ENCODE results near the gene NRP2. TPM values are rescaled to one million over a fixed set of nuclear protein-coding genes. Genes with fewer than 3 reads are reported as not detected.

NRP2 gene
- total and polyA plus RNA-seq, 4 donors = 3.8 to 17.7 (median 12.2) TPM

DNA sequence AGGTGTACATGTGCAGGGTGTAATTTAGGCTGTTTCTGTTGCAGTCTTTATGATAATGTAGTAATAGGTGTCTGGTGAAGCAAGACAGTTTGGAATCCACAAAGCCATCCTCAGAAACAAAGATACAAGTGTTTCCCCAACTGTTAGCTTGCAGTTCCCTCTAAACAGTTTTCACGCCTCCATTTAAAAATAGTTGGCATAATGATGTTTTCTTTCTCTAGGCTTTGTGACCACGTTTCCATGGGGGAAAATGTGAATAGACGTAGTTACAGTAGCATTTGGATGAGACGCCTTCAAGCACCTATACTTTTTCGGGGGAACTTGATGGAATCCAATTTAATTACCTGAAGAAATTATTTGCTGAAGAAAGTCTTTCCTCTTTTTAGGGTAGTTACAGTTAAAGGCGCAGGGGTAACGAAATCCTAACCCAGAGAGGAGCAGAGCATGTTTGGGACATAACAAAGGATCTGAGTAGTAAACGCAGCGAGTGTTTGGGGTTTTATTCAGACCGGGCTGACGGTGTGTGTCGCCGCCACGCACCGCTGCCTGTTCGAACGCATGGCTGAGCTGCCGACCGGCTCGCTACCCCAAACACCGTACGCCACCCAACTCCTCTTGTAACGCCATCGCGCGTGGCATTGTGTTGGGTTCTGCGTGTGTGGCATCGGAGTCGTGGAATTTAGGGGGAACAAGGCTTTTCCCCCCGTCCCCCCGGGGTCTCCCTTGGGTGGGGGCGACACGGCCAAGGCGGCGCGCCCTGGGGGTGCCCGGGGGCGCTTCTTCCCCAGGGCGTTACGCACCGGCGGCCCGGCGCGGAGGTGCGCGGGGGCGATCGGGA, 681 bp upstream of the NRP2 start:
- Histone ChIP-seq H3K9ac (ENCODE audit: low read depth in 1 of 2, low read length in 2 of 2) (no peak overlapping the region), H3K9me3 (ENCODE audit: control insufficient read depth in 4 of 4, low read length in 3 of 4) (no peaks in the 10 kb centered on the region), H3K36me3 (ENCODE audit: control insufficient read depth in 4 of 4, insufficient read depth in 3 of 4, low read depth in 1 of 4, low read length in 3 of 4) (no peaks in the 10 kb centered on the region), H3K4me1 (ENCODE audit: control insufficient read depth in 4 of 4, insufficient read depth in 4 of 4, low read length in 3 of 4) (peaks cover 9 to 33% (median 26%) of the 10 kb centered on the region in 4 donors), H3K27me3 (ENCODE audit: control insufficient read depth in 4 of 4, insufficient read depth in 4 of 4, low read length in 3 of 4) (peaks cover 0 to 2% (median 0%) of the 10 kb centered on the region in 4 donors), H3K4me3 (ENCODE audit: low read depth in 1 of 3, low read length in 3 of 3) (peak overlapping the region in 2 of 3 donors; percentile 23 to 60), H3K27ac (ENCODE audit: low read depth in 1 of 2, low read length in 2 of 2) (peak overlapping the region; percentile 53 to 79)
- no peak for TF ChIP-seq TAF1 (conservative IDR thresholded peaks at IDR 0.05)
- no peak for TF ChIP-seq YY1 (IDR thresholded peaks at IDR 0.05)
- TF ChIP-seq, protein P1, sequence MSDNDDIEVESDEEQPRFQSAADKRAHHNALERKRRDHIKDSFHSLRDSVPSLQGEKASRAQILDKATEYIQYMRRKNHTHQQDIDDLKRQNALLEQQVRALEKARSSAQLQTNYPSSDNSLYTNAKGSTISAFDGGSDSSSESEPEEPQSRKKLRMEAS (IDR thresholded peaks at IDR 0.05) = no peak
- TF ChIP-seq RXRA (IDR thresholded peaks at IDR 0.05) = no peak
- TF ChIP-seq FOXA2 (IDR thresholded peaks at IDR 0.05) = no peak
- TF ChIP-seq NR2F2 (IDR thresholded peaks at IDR 0.05) = no peak
- no peak for TF ChIP-seq ZBTB33 (IDR thresholded peaks at IDR 0.05)
- TF ChIP-seq FOXA1 (IDR thresholded peaks at IDR 0.05) = no peak
- no peak for TF ChIP-seq JUND (IDR thresholded peaks at IDR 0.05)
- no peak for TF ChIP-seq HNF4G (IDR thresholded peaks at IDR 0.05)
- no peak for TF ChIP-seq SP1 (IDR thresholded peaks at IDR 0.05)
- TF ChIP-seq, protein P2, sequence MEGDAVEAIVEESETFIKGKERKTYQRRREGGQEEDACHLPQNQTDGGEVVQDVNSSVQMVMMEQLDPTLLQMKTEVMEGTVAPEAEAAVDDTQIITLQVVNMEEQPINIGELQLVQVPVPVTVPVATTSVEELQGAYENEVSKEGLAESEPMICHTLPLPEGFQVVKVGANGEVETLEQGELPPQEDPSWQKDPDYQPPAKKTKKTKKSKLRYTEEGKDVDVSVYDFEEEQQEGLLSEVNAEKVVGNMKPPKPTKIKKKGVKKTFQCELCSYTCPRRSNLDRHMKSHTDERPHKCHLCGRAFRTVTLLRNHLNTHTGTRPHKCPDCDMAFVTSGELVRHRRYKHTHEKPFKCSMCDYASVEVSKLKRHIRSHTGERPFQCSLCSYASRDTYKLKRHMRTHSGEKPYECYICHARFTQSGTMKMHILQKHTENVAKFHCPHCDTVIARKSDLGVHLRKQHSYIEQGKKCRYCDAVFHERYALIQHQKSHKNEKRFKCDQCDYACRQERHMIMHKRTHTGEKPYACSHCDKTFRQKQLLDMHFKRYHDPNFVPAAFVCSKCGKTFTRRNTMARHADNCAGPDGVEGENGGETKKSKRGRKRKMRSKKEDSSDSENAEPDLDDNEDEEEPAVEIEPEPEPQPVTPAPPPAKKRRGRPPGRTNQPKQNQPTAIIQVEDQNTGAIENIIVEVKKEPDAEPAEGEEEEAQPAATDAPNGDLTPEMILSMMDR (IDR thresholded peaks at IDR 0.05; ENCODE audit: low read depth, low read length, missing input control) = no peak
- no peak for TF ChIP-seq HNF4A (conservative IDR thresholded peaks at IDR 0.05)
- TF ChIP-seq GABPA (IDR thresholded peaks at IDR 0.05 in 1 of 2, conservative IDR thresholded peaks at IDR 0.05 in 1 of 2) = no peak
- no peak for TF ChIP-seq REST (IDR thresholded peaks at IDR 0.05)
- no peak for TF ChIP-seq ATF3 (IDR thresholded peaks at IDR 0.05)
- DNase-seq (ENCODE audit: low spot score) = no peak
- WGBS = 12% methylated on average over 49 of the region's 49 CpGs
